AG04450 (cell line): ENCODE data around the gene TIE1. TPM values are rescaled to one million over a fixed set of nuclear protein-coding genes. Genes with fewer than 3 reads are reported as not detected.

ENCODE experiments used
- CTCF ChIA-PET: fragments of 300-600, 350-600 bp; formaldehyde crosslinking; extraction: SDS; loops from one replicate; lab custom pipeline; 2022; ENCODE audit warnings: antibody characterized with exemption, inconsistent platforms; lab: Charles Lee
- POLR2A ChIA-PET: fragments of 350-600 bp; formaldehyde crosslinking; extraction: SDS; loops from one replicate; lab custom pipeline; 2021; ENCODE audit warnings: antibody characterized with exemption, inconsistent platforms; lab: Yijun Ruan, JAX
- DNase-seq: peaks from one replicate; pipeline ENCODE4 v3.0.0-alpha.2; 2011; ENCODE audit warnings: low read depth, low spot score
- H3K27ac ChIP-seq: one replicate; pipeline ENCODE4 v1.5.1; 2012; ENCODE audit warnings: low read depth, low read length, control low read depth
- H3K27me3 ChIP-seq: one replicate; pipeline ENCODE4 v1.6.0; 2012; ENCODE audit warnings: low read length; ENCODE audit not compliant: control insufficient read depth, insufficient read depth
- H3K4me3 ChIP-seq: 2 replicates; pipeline ENCODE4 v1.5.1; 2011; ENCODE audit warnings: mild to moderate bottlenecking, low read depth, low read length, control low read depth
- H3K9me3 ChIP-seq: 2 replicates; pipeline ENCODE4 v1.5.1; 2012; ENCODE audit warnings: low read length; ENCODE audit not compliant: control insufficient read depth, insufficient read depth
- CTCF ChIP-seq: IDR thresholded peaks from 2 replicates; pipeline ENCODE4 v1.5.1; 2011; ENCODE audit warnings: low read depth, low read length, control low read depth, inconsistent platforms
- polyA plus RNA-seq: library from polyadenylated mRNA; depleted of rRNA; stranded (reverse); fragments of >200 nt; gene quantifications from 2 replicates; pipeline ENCODE4 v1.2.3, GENCODE V29; 2011

The TIE1 gene
- polyA plus RNA-seq, 1 experiment: 0.76 TPM

GRCh38 chr1:43363283-43363934, 62.6 kb downstream of the TIE1 start:
- H3K27ac ChIP-seq: peak overlapping the region; percentile 31
- no peaks in the 10 kb centered on the region for H3K27me3 ChIP-seq
- no peak for DNase-seq
- ChIA-PET POLR2A (interaction anchor here (1.0 kb wide), 1 partner anchor 156 kb away, joined by 3 read pairs; no protein-coding TSS in a partner anchor), CTCF (no interaction called here)
- TF ChIP-seq CTCF: no peak
- peaks cover 4% of the 10 kb centered on the region; the same call in 1 of the 2 replicates for H3K9me3 ChIP-seq
- no peak overlapping the region for H3K4me3 ChIP-seq

GRCh38 chr1:43363935-43364525, 63.2 kb downstream of the TIE1 start:
- Histone ChIP-seq H3K9me3 (peaks cover 4% of the 10 kb centered on the region; the same call in 1 of the 2 replicates), H3K4me3 (no peak overlapping the region), H3K27ac (peak overlapping the region; percentile 31), H3K27me3 (no peaks in the 10 kb centered on the region)
- no peak for TF ChIP-seq CTCF
- POLR2A ChIA-PET: interaction anchor here (1.0 kb wide), 1 partner anchor 157 kb away, joined by 3 read pairs; no protein-coding TSS in a partner anchor
- DNase-seq: no peak
- CTCF ChIA-PET: no interaction called here

- POLR2A ChIA-PET: no interaction called here
- TF ChIP-seq CTCF: no peak
- Histone ChIP-seq H3K9me3 (peaks cover 4% of the 10 kb centered on the region; the same call in 1 of the 2 replicates), H3K27ac (no peak overlapping the region), H3K27me3 (no peaks in the 10 kb centered on the region), H3K4me3 (0 out of 2 replicates have a peak overlapping the region, but pooled peaks have one; percentile 10)
- CTCF ChIA-PET: no interaction called here
- DNase-seq: no peak
Observed at GRCh38 chr1:43365678-43366077, 64.9 kb downstream of the TIE1 start.

- no peak for DNase-seq
- H3K27me3 ChIP-seq: no peaks in the 10 kb centered on the region
- H3K27ac ChIP-seq: no peak overlapping the region
- H3K9me3 ChIP-seq: peaks cover 4% of the 10 kb centered on the region; the same call in 1 of the 2 replicates
- CTCF ChIA-PET: interaction anchor here (0.6 kb wide), 1 partner anchor 1377 kb away, joined by 3 read pairs; no protein-coding TSS in a partner anchor
- H3K4me3 ChIP-seq: peak overlapping the region; percentile 78
- POLR2A ChIA-PET: interaction anchor here (0.6 kb wide), 1 partner anchor 136 kb away, joined by 3 read pairs; no protein-coding TSS in a partner anchor
- no peak for TF ChIP-seq CTCF
Observed at GRCh38 chr1:43366179-43366578, 65.4 kb downstream of the TIE1 start.
